Measurements from ENCODE around the gene TRAPPC5. TPM values are rescaled to one million over a fixed set of nuclear protein-coding genes. Genes with fewer than 3 reads are reported as not detected.
"Not testable (repeated sequence)": the region's sequence is repeated elsewhere in the genome, so short reads cannot be mapped to it uniquely, and the experiment has no call there.

TRAPPC5 gene
- total RNA-seq, 4 donors from 2014 or later, result 46.8 to 111 (median 93.1) TPM

DNA sequence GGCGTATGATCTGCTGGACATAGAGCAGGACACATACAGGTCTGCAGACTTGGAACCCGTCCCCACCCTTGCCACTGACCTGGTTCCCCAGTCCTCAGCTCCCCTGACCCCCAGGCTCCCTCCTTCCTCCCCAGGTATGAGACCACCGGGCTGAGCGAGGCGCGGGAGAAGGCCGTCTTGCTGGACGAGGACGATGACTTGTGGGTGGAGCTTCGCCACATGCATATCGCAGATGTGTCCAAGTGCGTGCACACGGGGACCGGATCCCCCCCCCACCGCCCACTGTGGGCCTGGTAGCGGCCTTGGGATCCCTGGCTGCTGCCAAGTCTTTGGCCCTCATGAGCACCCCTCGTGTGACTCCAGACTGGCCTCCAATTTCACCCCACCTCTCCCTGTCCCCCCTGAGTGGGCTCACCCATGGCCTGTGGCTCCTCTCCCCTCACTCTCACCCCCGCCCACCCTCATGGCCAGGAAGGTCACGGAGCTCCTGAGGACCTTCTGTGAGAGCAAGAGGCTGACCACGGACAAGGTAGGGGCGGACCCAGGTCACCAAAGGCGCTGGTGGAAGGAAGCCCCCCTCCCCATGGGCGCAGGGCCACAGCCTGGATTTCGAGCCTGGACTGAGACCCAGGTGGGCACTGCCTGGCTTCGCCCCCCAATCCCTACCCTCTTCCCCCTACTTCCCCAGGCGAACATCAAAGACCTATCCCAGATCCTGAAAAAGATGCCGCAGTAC, 38.2 kb upstream of the TRAPPC5 start:
- Histone ChIP-seq H3K9me3 (no peaks in the 10 kb centered on the region), H3K27me3 (no peaks in the 10 kb centered on the region), H3K27ac (no peak overlapping the region), H3K36me3 (no peaks in the 10 kb centered on the region), H3K4me3 (replicated peaks in 1 of 3) (no peak overlapping the region), H3K4me1 (no peaks in the 10 kb centered on the region)
- 90 to 92% methylated on average over 16 to 26 of the region's 27 CpGs for WGBS, 2 donors
- intact Hi-C loops (cut with DNase I), result no loop called here
- no peak for DNase-seq
- TF ChIP-seq POLR2A (IDR thresholded peaks at IDR 0.05), result no peak
- TF ChIP-seq, protein P1, sequence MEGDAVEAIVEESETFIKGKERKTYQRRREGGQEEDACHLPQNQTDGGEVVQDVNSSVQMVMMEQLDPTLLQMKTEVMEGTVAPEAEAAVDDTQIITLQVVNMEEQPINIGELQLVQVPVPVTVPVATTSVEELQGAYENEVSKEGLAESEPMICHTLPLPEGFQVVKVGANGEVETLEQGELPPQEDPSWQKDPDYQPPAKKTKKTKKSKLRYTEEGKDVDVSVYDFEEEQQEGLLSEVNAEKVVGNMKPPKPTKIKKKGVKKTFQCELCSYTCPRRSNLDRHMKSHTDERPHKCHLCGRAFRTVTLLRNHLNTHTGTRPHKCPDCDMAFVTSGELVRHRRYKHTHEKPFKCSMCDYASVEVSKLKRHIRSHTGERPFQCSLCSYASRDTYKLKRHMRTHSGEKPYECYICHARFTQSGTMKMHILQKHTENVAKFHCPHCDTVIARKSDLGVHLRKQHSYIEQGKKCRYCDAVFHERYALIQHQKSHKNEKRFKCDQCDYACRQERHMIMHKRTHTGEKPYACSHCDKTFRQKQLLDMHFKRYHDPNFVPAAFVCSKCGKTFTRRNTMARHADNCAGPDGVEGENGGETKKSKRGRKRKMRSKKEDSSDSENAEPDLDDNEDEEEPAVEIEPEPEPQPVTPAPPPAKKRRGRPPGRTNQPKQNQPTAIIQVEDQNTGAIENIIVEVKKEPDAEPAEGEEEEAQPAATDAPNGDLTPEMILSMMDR (IDR thresholded peaks at IDR 0.05), result no peak

DNA sequence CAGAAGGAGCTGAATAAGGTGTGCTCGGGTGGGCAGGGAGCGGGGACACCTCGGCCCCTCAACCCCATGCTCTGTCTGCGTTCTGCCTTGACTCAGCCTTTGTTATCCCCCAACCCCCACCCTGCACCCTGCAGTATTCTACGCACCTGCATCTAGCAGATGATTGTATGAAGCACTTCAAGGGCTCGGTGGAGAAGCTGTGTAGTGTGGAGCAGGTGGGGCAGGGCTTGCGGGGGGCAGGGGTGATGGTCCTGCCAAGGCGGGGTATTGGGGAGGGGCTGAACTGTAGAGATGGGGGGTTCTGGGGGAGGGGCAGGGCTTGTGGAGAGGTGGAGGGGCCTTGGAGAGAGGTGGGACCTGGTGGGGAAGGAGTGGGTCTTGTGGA, 37.6 kb upstream of the TRAPPC5 start:
- Histone ChIP-seq H3K27ac (no peak overlapping the region), H3K27me3 (no peaks in the 10 kb centered on the region), H3K36me3 (no peaks in the 10 kb centered on the region), H3K4me1 (no peaks in the 10 kb centered on the region), H3K9me3 (no peaks in the 10 kb centered on the region), H3K4me3 (replicated peaks in 1 of 3) (no peak overlapping the region)
- WGBS, 2 donors, result 94 to 97% methylated on average over 8 of the region's 8 CpGs
- no peak for TF ChIP-seq POLR2A (IDR thresholded peaks at IDR 0.05)
- intact Hi-C loops (cut with DNase I), result no loop called here
- no peak for DNase-seq

DNA sequence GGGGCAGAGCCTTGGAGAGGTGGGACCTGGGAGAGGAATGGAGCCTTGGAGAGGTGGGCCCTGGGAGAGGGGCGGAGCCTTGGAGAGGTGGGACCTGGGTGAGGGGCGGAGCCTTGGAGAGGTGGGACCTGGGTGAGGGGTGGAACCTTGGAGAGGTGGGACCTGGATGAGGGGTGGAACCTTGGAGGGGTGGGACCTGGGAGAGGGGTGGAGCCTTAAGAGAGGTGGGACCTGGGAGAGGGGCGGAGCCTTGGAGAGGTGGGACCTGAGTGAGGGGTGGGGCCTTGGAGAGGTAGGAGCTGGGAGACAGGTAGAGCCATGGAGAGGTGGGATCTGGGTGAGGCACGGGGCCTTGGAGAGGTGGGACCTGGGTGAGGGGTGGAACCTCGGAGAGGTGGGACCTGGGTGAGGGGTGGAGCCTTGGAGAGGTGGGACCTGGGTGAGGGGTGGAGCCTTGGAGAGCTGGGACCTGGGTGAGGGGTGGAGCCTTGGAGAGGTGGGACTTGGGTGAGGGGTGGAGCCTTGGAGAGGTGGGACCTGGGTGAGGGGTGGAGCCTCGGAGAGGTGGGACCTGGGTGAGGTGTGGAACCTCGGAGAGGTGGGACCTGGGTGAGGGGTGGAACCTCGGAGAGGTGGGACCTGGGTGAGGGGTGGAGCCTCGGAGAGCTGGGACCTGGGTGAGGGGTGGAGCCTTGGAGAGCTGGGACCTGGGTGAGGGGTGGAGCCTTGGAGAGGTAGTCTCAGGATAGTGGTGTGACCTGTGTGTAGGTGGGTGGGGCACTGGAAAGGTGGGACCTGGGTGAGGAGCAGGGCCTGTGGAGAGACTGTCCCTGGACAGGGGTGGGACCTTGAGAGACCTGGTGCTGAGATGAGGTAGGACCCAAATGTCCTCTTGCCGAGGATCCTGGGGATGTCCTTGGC, 36.7 kb upstream of the TRAPPC5 start:
- H3K4me1 ChIP-seq; H3K27ac ChIP-seq; H3K27me3 ChIP-seq; H3K4me3 ChIP-seq (replicated peaks in 1 of 3); intact Hi-C loops (cut with DNase I); H3K36me3 ChIP-seq; H3K9me3 ChIP-seq; DNase-seq: not testable (repeated sequence)
- 64 to 65% methylated on average over 10 of the region's 10 CpGs for WGBS, 2 donors

DNA sequence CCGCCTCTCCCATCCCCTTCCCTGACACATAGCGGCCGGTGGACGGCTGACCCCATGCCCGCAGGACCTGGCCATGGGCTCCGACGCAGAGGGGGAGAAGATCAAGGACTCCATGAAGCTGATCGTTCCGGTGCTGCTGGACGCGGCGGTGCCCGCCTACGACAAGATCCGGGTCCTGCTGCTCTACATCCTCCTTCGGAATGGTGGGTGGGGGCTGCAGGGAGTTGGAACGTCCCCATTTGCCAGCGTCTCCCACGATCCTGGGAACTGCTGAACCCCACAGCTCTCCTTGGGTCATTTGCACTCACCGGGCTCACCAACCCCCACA, 36.1 kb upstream of the TRAPPC5 start:
- Histone ChIP-seq H3K27ac (no peak overlapping the region), H3K4me1 (no peaks in the 10 kb centered on the region), H3K4me3 (replicated peaks in 1 of 3) (no peak overlapping the region), H3K27me3 (no peaks in the 10 kb centered on the region), H3K36me3 (no peaks in the 10 kb centered on the region), H3K9me3 (no peaks in the 10 kb centered on the region)
- no peak for DNase-seq
- WGBS, 2 donors, result 93 to 100% methylated on average over 1 to 10 of the region's 20 CpGs
- TF ChIP-seq, protein P1 (IDR thresholded peaks at IDR 0.05), result no peak
- TF ChIP-seq POLR2A (IDR thresholded peaks at IDR 0.05), result no peak
- intact Hi-C loops (cut with DNase I), result no loop called here

GRCh38 chr19:7645163-7645562, 35.5 kb upstream of the TRAPPC5 start:
- intact Hi-C loops (cut with DNase I), result no loop called here
- Histone ChIP-seq H3K4me1 (no peaks in the 10 kb centered on the region), H3K4me3 (replicated peaks in 1 of 3) (no peak overlapping the region), H3K27me3 (no peaks in the 10 kb centered on the region), H3K27ac (no peak overlapping the region), H3K36me3 (no peaks in the 10 kb centered on the region), H3K9me3 (no peaks in the 10 kb centered on the region)
- DNase-seq, result no peak
- 91 to 95% methylated on average over 9 to 14 of the region's 14 CpGs for WGBS, 2 donors
- TF ChIP-seq, protein P1 (IDR thresholded peaks at IDR 0.05), result no peak
- TF ChIP-seq POLR2A (IDR thresholded peaks at IDR 0.05), result no peak

Measured in thyroid gland (tissue), 4 donors.